Heart left ventricle (tissue), 16 donors: ENCODE data around the gene NTRK2. TPM values are rescaled to one million over a fixed set of nuclear protein-coding genes. Genes with fewer than 3 reads are reported as not detected.

Experiments used
- ATAC-seq, 4 donors: fragments of 200-7000 bp; cut with Tn5 transposase; one replicate each; pipeline ENCODE4 v1.9.1; 2020 to 2022; ENCODE audit warnings: moderate library complexity in 4 of 4, mild to moderate bottlenecking in 3 of 4, moderate number of reproducible peaks in 1 of 4
- DNase-seq, 5 donors: peaks; one replicate each; pipeline ENCODE4 v3.0.0-alpha.2; 2020
- H3K27ac ChIP-seq, 12 donors: fragments of 200-600 bp; sonication (generic) in 4 of 12; one replicate each; pipeline versions ENCODE4 v1.5.0 to v1.8.0; 2016 to 2022; ENCODE audit warnings: mild to moderate bottlenecking in 2 of 12
- H3K27me3 ChIP-seq, 9 donors: fragments of 200-600 bp; sonication (generic) in 2 of 9; one replicate each; pipeline versions ENCODE4 v1.5.1 to v1.8.0; 2016 to 2022; ENCODE audit warnings: mild to moderate bottlenecking in 3 of 9
- H3K36me3 ChIP-seq, 9 donors: fragments of 200-600 bp; sonication (generic) in 2 of 9; one replicate each; pipeline versions ENCODE4 v1.5.0 to v1.8.0; 2018 to 2022; ENCODE audit warnings: mild to moderate bottlenecking in 2 of 9
- H3K4me1 ChIP-seq, 12 donors: fragments of 200-600 bp; sonication (generic) in 4 of 12; one replicate each; pipeline versions ENCODE4 v1.5.0 to v1.8.0; 2016 to 2022; ENCODE audit warnings: mild to moderate bottlenecking in 3 of 12
- H3K4me3 ChIP-seq, 12 donors: fragments of 200-600 bp; sonication (generic) in 4 of 12; one replicate each; pipeline versions ENCODE4 v1.5.0 to v1.8.0; 2017 to 2022; ENCODE audit warnings: mild to moderate bottlenecking in 9 of 12, moderate library complexity in 4 of 12
- H3K9me3 ChIP-seq, 12 donors: fragments of 200-600 bp; sonication (generic) in 4 of 12; one replicate each; pipeline versions ENCODE4 v1.5.0 to v1.8.0; 2016 to 2022; ENCODE audit warnings: mild to moderate bottlenecking in 1 of 12
- CTCF ChIP-seq, 12 donors: fragments of 200-600 bp; sonication (generic) in 4 of 12; IDR thresholded peaks; one replicate each; pipeline versions ENCODE4 v1.5.0 to v1.8.0; 2018 to 2022; ENCODE audit warnings: antibody characterized with exemption in 12 of 12, mild to moderate bottlenecking in 5 of 12
- POLR2A ChIP-seq, 2 donors: fragments of 450-650 bp; IDR thresholded peaks; one replicate each; pipeline ENCODE4 v1.6.1; 2017; ENCODE audit warnings: antibody characterized with exemption in 2 of 2, mild to moderate bottlenecking in 2 of 2, moderate library complexity in 2 of 2
- WGBS, 4 donors: extraction: QIAGEN DNeasy Blood & Tissue Kit in 2 of 4; methylation state at CpG; one replicate each; pipeline versions ENCODE4 v1.1.5 to v1.1.7; 2013 to 2018; 5-methylcytosine and 5-hydroxymethylcytosine counted together
- intact Hi-C, 10 donors: fragments of 100-400 bp; cut with DNase I; formaldehyde crosslinking; loops; one replicate each; pipeline versions ENCODE4 v1.11.1 to v1.14.2; 2022
- polyA plus RNA-seq, 2 donors: library from polyadenylated mRNA; stranded (reverse); fragments of 200-250 nt; gene quantifications; one replicate each; pipeline ENCODE4 v1.2.3, GENCODE V29; 2013
- total RNA-seq, 9 donors: library from RNA; depleted of rRNA in 2 of 9; stranded (reverse); fragments of >200 nt in 2 of 9; fragmentation: NEBNext Ultra II Directional in 3 of 9; extraction: Animal tissue kit (Norgen Biotek cat#: 25700) in 3 of 9; gene quantifications; one replicate each; pipeline versions ENCODE4 v1.1.0 to v1.2.4, GENCODE V29; 2016 to 2023
- donor health status: ischemic (EF 13 %, LVEDD 7.1; RV severe dilation, severe dysfunction).
- donor health status: healthy with polysubstance abuse.
- donor health status: DM: no; HTN: yes; CAD: no.
- donor health status: DM: no; HTN: no; CAD: no.
- donor health status: ischemic (EF 25% LVEDD 6.9; RV normal size, moderate dysfunction).
- donor health status: ischemic (EF 25% LVEDD 5.7; RV mildly dilated, moderate dysfunction).
- donor health status: healthy.
- donor health status: DM: yes; HTN: yes; CAD: no.
- donor health status: ischemic (EF 35%, LVEDD 5.7; RV mildly dilated, moderate dysfunction).
- donor health status: nonischemic (EF 11% LVEDD 7.7; RV severe dilation, severe dysfunction).
- donor health status: DM: yes; HTN: yes; CAD: no.
- donor health status: PGD.
- donor health status: ischemic (EF 29% LVEDD 5.4; RV normal size, mild dysfunction).
- donor health status: nonischemic (EF 23%, LVEDD 6.1; RV moderate dilation, normal function).

The NTRK2 gene
- total and polyA plus RNA-seq, 11 donors = 0.86 to 16.0 (median 2.4) TPM

- WGBS, 4 donors = 77 to 87% (median 80%) methylated on average over 9 of the region's 9 CpGs
- no peak for TF ChIP-seq POLR2A (IDR thresholded peaks at IDR 0.05)
- TF ChIP-seq CTCF (IDR thresholded peaks at IDR 0.05) = no peak
- no peak overlapping the region for H3K4me3 ChIP-seq
- H3K4me1 ChIP-seq = peaks cover 0 to 26% (median 0%) of the 10 kb centered on the region in 12 donors
- no peaks in the 10 kb centered on the region for H3K36me3 ChIP-seq
- intact Hi-C loops = loop anchor here in 1 of 10 donors (5.0 kb wide), 1 partner anchor 51 kb away; no protein-coding TSS in a partner anchor
- DNase-seq = no peak
- H3K27me3 ChIP-seq = no peaks in the 10 kb centered on the region
- H3K9me3 ChIP-seq = no peaks in the 10 kb centered on the region
- no peak overlapping the region for H3K27ac ChIP-seq
- no peak for ATAC-seq
These were observed 149.3 kb downstream of the NTRK2 start for GRCh38 chr9:84818791-84819190.

- H3K9me3 ChIP-seq = no peaks in the 10 kb centered on the region
- DNase-seq (no peak), ATAC-seq (no peak)
- 68 to 76% (median 73%) methylated on average over 8 of the region's 8 CpGs for WGBS, 4 donors
- no peak overlapping the region for H3K4me3 ChIP-seq
- no peaks in the 10 kb centered on the region for H3K36me3 ChIP-seq
- no peak for TF ChIP-seq CTCF (IDR thresholded peaks at IDR 0.05)
- no peak overlapping the region for H3K27ac ChIP-seq
- intact Hi-C loops = loop anchor here in 1 of 10 donors (5.0 kb wide), 1 partner anchor 52 kb away; no protein-coding TSS in a partner anchor
- no peaks in the 10 kb centered on the region for H3K27me3 ChIP-seq
- H3K4me1 ChIP-seq = peaks cover 0 to 32% (median 2%) of the 10 kb centered on the region in 12 donors
These were observed 150.0 kb downstream of the NTRK2 start for GRCh38 chr9:84819491-84819991.

- no peak for ATAC-seq
- intact Hi-C loops = loop anchor here in 1 of 10 donors (5.0 kb wide), 1 partner anchor 41 kb away; no protein-coding TSS in a partner anchor
These were observed 151.9 kb downstream of the NTRK2 start for GRCh38 chr9:84821431-84821830.

More at GRCh38 chr9:84821431-84821830, 151.9 kb downstream of the NTRK2 start:
- TF ChIP-seq POLR2A (IDR thresholded peaks at IDR 0.05) = no peak
- no peak for TF ChIP-seq CTCF (IDR thresholded peaks at IDR 0.05)
- Histone ChIP-seq H3K27ac (no peak overlapping the region), H3K9me3 (no peaks in the 10 kb centered on the region), H3K4me1 (peaks cover 0 to 32% (median 2%) of the 10 kb centered on the region in 12 donors), H3K36me3 (no peaks in the 10 kb centered on the region), H3K4me3 (no peak overlapping the region), H3K27me3 (no peaks in the 10 kb centered on the region)
- DNase-seq = no peak
- 40 to 60% (median 42%) methylated on average over 1 of the region's 1 CpG for WGBS, 4 donors
